Measurements from ENCODE around the gene ARG2. TPM values are rescaled to one million over a fixed set of nuclear protein-coding genes. Genes with fewer than 3 reads are reported as not detected.
A peak's percentile ranks its signal among the peaks of the same experiment; 100 is the strongest.

The ARG2 gene
- total RNA-seq, 4 donors from 2014 or later, result 13.2 to 125 (median 67.6) TPM

- no peak overlapping the region for H3K27ac ChIP-seq
- DNase-seq, result no peak
- H3K4me1 ChIP-seq, result peaks cover 0 to 7% (median 0%) of the 10 kb centered on the region in 4 donors
- H3K9me3 ChIP-seq, result no peaks in the 10 kb centered on the region
- H3K4me3 ChIP-seq, result no peak overlapping the region
- H3K36me3 ChIP-seq, result peaks cover 0 to 23% (median 4%) of the 10 kb centered on the region in 3 donors
- TF ChIP-seq POLR2A (IDR thresholded peaks at IDR 0.05), result no peak
- TF ChIP-seq, protein P1, sequence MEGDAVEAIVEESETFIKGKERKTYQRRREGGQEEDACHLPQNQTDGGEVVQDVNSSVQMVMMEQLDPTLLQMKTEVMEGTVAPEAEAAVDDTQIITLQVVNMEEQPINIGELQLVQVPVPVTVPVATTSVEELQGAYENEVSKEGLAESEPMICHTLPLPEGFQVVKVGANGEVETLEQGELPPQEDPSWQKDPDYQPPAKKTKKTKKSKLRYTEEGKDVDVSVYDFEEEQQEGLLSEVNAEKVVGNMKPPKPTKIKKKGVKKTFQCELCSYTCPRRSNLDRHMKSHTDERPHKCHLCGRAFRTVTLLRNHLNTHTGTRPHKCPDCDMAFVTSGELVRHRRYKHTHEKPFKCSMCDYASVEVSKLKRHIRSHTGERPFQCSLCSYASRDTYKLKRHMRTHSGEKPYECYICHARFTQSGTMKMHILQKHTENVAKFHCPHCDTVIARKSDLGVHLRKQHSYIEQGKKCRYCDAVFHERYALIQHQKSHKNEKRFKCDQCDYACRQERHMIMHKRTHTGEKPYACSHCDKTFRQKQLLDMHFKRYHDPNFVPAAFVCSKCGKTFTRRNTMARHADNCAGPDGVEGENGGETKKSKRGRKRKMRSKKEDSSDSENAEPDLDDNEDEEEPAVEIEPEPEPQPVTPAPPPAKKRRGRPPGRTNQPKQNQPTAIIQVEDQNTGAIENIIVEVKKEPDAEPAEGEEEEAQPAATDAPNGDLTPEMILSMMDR (IDR thresholded peaks at IDR 0.05), result no peak
- no peaks in the 10 kb centered on the region for H3K27me3 ChIP-seq
These were observed 43.9 kb downstream of the ARG2 start for GRCh38 chr14:67663633-67664032.

DNA sequence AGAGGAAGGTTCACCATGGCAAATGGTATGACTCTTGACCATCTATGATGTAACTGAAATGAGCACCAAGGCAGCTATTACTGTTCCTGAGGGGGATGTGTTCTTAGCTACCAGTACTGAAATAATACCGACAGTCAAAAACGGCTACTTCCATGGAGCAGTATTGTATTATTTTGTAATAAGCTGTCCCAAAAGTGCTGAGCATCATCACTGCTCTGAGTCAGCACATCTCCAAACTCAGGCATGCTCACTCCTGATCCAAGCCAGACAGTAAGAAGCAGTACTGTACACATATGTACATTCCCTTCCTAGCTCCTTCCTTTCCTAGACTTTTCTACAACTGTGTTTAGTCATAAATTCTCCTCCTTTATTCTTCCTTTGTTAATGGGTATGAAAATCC, 46.1 kb downstream of the ARG2 start:
- Histone ChIP-seq H3K36me3 (peaks cover 0 to 3% (median 0%) of the 10 kb centered on the region in 3 donors), H3K4me1 (peaks cover 0 to 7% (median 0%) of the 10 kb centered on the region in 4 donors), H3K4me3 (no peak overlapping the region), H3K27ac (no peak overlapping the region), H3K27me3 (no peaks in the 10 kb centered on the region), H3K9me3 (no peaks in the 10 kb centered on the region)
- TF ChIP-seq, protein P1 (IDR thresholded peaks at IDR 0.05), result no peak
- no peak for TF ChIP-seq POLR2A (IDR thresholded peaks at IDR 0.05)
- no peak for DNase-seq

GRCh38 chr14:67666750-67667449, 47.2 kb downstream of the ARG2 start:
- H3K27me3 ChIP-seq, result no peaks in the 10 kb centered on the region
- DNase-seq, result peak in 1 of 3 donors; percentile 56
- H3K27ac ChIP-seq, result no peak overlapping the region
- TF ChIP-seq, protein P1 (IDR thresholded peaks at IDR 0.05), result peak; percentile 21 to 84 (median 70)
- TF ChIP-seq POLR2A (IDR thresholded peaks at IDR 0.05), result no peak
- H3K4me1 ChIP-seq, result peaks cover 0 to 13% (median 0%) of the 10 kb centered on the region in 4 donors
- H3K36me3 ChIP-seq, result no peaks in the 10 kb centered on the region
- H3K4me3 ChIP-seq, result no peak overlapping the region
- H3K9me3 ChIP-seq, result no peaks in the 10 kb centered on the region

GRCh38 chr14:67668559-67668958, 48.8 kb downstream of the ARG2 start:
- H3K4me3 ChIP-seq, result no peak overlapping the region
- no peak for TF ChIP-seq POLR2A (IDR thresholded peaks at IDR 0.05)
- no peaks in the 10 kb centered on the region for H3K36me3 ChIP-seq

GRCh38 chr14:67673451-67673850, 53.7 kb downstream of the ARG2 start:
- Histone ChIP-seq H3K27me3 (no peaks in the 10 kb centered on the region), H3K4me3 (peak overlapping the region; percentile 75 to 93 (median 89)), H3K27ac (peak overlapping the region in 1 of 4 donors; percentile 95), H3K4me1 (peaks cover 0 to 26% (median 2%) of the 10 kb centered on the region in 4 donors), H3K9me3 (no peaks in the 10 kb centered on the region), H3K36me3 (peaks cover 0 to 6% (median 0%) of the 10 kb centered on the region in 3 donors)
- no peak for DNase-seq
- TF ChIP-seq, protein P1 (IDR thresholded peaks at IDR 0.05), result no peak
- TF ChIP-seq POLR2A (IDR thresholded peaks at IDR 0.05), result no peak

More at GRCh38 chr14:67668559-67668958, 48.8 kb downstream of the ARG2 start:
- H3K27ac ChIP-seq, result no peak overlapping the region
- no peak for DNase-seq
- H3K9me3 ChIP-seq, result no peaks in the 10 kb centered on the region
- H3K27me3 ChIP-seq, result no peaks in the 10 kb centered on the region
- peaks cover 0 to 30% (median 2%) of the 10 kb centered on the region in 4 donors for H3K4me1 ChIP-seq

DNA sequence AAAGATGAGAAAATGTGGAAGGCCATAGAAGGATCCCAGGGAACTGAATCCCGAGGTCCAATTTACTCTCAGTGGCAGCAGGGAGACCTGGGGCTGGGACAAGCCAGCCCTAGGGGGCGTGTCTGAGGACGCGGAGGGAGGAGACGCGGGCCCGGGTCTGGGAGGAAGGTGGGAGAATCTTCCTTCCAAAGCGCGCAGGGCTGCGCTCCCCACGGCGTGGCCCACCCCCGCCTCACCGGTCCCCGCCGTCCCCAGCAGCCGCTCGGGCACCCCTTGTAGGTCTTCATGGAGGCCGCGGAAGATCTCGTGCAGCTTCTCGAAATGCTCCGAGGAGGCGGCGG, 54.4 kb downstream of the ARG2 start:
- H3K9me3 ChIP-seq, result no peaks in the 10 kb centered on the region
- no peaks in the 10 kb centered on the region for H3K27me3 ChIP-seq
- TF ChIP-seq POLR2A (IDR thresholded peaks at IDR 0.05), result no peak
- TF ChIP-seq, protein P1 (IDR thresholded peaks at IDR 0.05), result peak in 3 of 6 experiments; percentile 16 to 24 (median 21)
- peaks cover 0 to 6% (median 0%) of the 10 kb centered on the region in 3 donors for H3K36me3 ChIP-seq
- H3K27ac ChIP-seq, result peak overlapping the region; percentile 93 to 97 (median 96)
- peak; percentile 64 to 83 (median 79) for DNase-seq
- H3K4me3 ChIP-seq, result peak overlapping the region; percentile 75 to 93 (median 89)
- peaks cover 0 to 26% (median 2%) of the 10 kb centered on the region in 4 donors for H3K4me1 ChIP-seq

All from Peyer's patch (tissue), 4 donors.